ENCODE results near the gene LRP4. TPM values are rescaled to one million over a fixed set of nuclear protein-coding genes. Genes with fewer than 3 reads are reported as not detected.

Gene LRP4
- total RNA-seq, 1 experiment from 2014 or later: 9.6 TPM

- no peaks in the 10 kb centered on the region for H3K79me2 ChIP-seq (ENCODE audit: low read depth)
- POLR2A ChIA-PET (ENCODE audit: unreplicated experiment): no interaction called here
- no peak overlapping the region for H3K27ac ChIP-seq
- no peaks in the 10 kb centered on the region for H3K27me3 ChIP-seq (ENCODE audit: insufficient read depth, low read depth)
- no peak overlapping the region for H2AFZ ChIP-seq
- H3K36me3 ChIP-seq (ENCODE audit: low read depth): no peaks in the 10 kb centered on the region
- no peaks in the 10 kb centered on the region for H3K4me1 ChIP-seq (replicated peaks; ENCODE audit: insufficient read depth)
- intact Hi-C loops (cut with micrococcal nuclease; ENCODE audit: unreplicated experiment): no loop called here
- H3K4me3 ChIP-seq: no peak overlapping the region
- CTCF ChIA-PET: no interaction called here
- H3K9me2 ChIP-seq (ENCODE audit: insufficient read depth): no peaks in the 10 kb centered on the region
- H3K9me3 ChIP-seq (ENCODE audit: insufficient read depth, low read depth): no peaks in the 10 kb centered on the region
- no TSS peak for BruUV-seq (replicated peaks)
- TF ChIP-seq EZH2 (IDR thresholded peaks at IDR 0.05; ENCODE audit: low read depth) (no peak), CTCF (conservative IDR thresholded peaks at IDR 0.05) (no peak)
- H3K4me2 ChIP-seq: no peak overlapping the region
- no peaks in the 10 kb centered on the region for H4K20me1 ChIP-seq (ENCODE audit: insufficient read depth)
- H3F3A ChIP-seq (ENCODE audit: insufficient read depth, low read depth): no peaks in the 10 kb centered on the region
- no peak for DNase-seq
These were observed 39.2 kb downstream of the LRP4 start for GRCh38 chr11:46879056-46879585.

- Histone ChIP-seq H2AFZ (no peak overlapping the region), H3K4me3 (no peak overlapping the region), H3K27ac (no peak overlapping the region), H3K4me2 (no peak overlapping the region), H3K27me3 (ENCODE audit: insufficient read depth, low read depth) (no peaks in the 10 kb centered on the region), H3F3A (ENCODE audit: insufficient read depth, low read depth) (no peaks in the 10 kb centered on the region), H3K4me1 (replicated peaks; ENCODE audit: insufficient read depth) (no peaks in the 10 kb centered on the region), H3K9me3 (ENCODE audit: insufficient read depth, low read depth) (no peaks in the 10 kb centered on the region), H3K9me2 (ENCODE audit: insufficient read depth) (no peaks in the 10 kb centered on the region), H3K79me2 (ENCODE audit: low read depth) (no peaks in the 10 kb centered on the region), H4K20me1 (ENCODE audit: insufficient read depth) (no peaks in the 10 kb centered on the region), H3K36me3 (ENCODE audit: low read depth) (no peaks in the 10 kb centered on the region)
- no TSS peak for BruUV-seq (replicated peaks)
- POLR2A ChIA-PET (ENCODE audit: unreplicated experiment): interaction anchor here (0.6 kb wide), 1 partner anchor 276 kb away, joined by 3 read pairs; no protein-coding TSS in a partner anchor
- intact Hi-C loops (cut with micrococcal nuclease; ENCODE audit: unreplicated experiment): no loop called here
- no peak for DNase-seq
- TF ChIP-seq CTCF (conservative IDR thresholded peaks at IDR 0.05) (no peak), EZH2 (IDR thresholded peaks at IDR 0.05; ENCODE audit: low read depth) (no peak)
- CTCF ChIA-PET: no interaction called here
These were observed 40.8 kb downstream of the LRP4 start for GRCh38 chr11:46877580-46877979.

- ChIA-PET POLR2A (ENCODE audit: unreplicated experiment) (interaction anchor here (0.5 kb wide), 1 partner anchor 13 kb away, joined by 8 read pairs; no protein-coding TSS in a partner anchor), CTCF (no interaction called here)
- Histone ChIP-seq H3K4me1 (replicated peaks; ENCODE audit: insufficient read depth) (no peaks in the 10 kb centered on the region), H3K9me3 (ENCODE audit: insufficient read depth, low read depth) (no peaks in the 10 kb centered on the region), H3F3A (ENCODE audit: insufficient read depth, low read depth) (no peaks in the 10 kb centered on the region), H3K27ac (no peak overlapping the region), H2AFZ (no peak overlapping the region), H3K9me2 (ENCODE audit: insufficient read depth) (no peaks in the 10 kb centered on the region), H3K4me3 (no peak overlapping the region), H3K79me2 (ENCODE audit: low read depth) (no peaks in the 10 kb centered on the region), H3K4me2 (no peak overlapping the region), H3K27me3 (ENCODE audit: insufficient read depth, low read depth) (no peaks in the 10 kb centered on the region), H4K20me1 (ENCODE audit: insufficient read depth) (no peaks in the 10 kb centered on the region), H3K36me3 (ENCODE audit: low read depth) (no peaks in the 10 kb centered on the region)
- no TSS peak for BruUV-seq (replicated peaks)
- DNase-seq: no peak
- intact Hi-C loops (cut with micrococcal nuclease; ENCODE audit: unreplicated experiment): no loop called here
- TF ChIP-seq EZH2 (IDR thresholded peaks at IDR 0.05; ENCODE audit: low read depth): no peak
- no peak for TF ChIP-seq CTCF (conservative IDR thresholded peaks at IDR 0.05)
These were observed 41.9 kb downstream of the LRP4 start for GRCh38 chr11:46876471-46876870.

All from PC-9 (cell line).